HCT116 (cell line): ENCODE data around the gene FRRS1.

ENCODE experiments used
- CEBPB ChIP-seq: IDR thresholded peaks from 2 replicates; pipeline ENCODE4 v1.6.1; 2012; ENCODE audit warnings: low read depth
- ELF1 ChIP-seq: IDR thresholded peaks from 2 replicates; pipeline ENCODE4 v1.6.1; 2012; ENCODE audit warnings: low read depth, borderline replicate concordance
- EZH2phosphoT487 ChIP-seq: fragments of 200-600 bp; IDR thresholded peaks from 2 replicates; pipeline ENCODE4 v1.6.1; 2018; ENCODE audit warnings: antibody characterized with exemption, borderline replicate concordance
- JUND ChIP-seq: IDR thresholded peaks from 2 replicates; pipeline ENCODE4 v1.6.1; 2012
- POLR2A ChIP-seq: IDR thresholded peaks from 2 replicates; pipeline ENCODE4 v1.7.0; 2011; ENCODE audit warnings: borderline replicate concordance; ENCODE audit not compliant: insufficient read depth, insufficient read length; ENCODE audit errors: extremely low read depth
- RAD21 ChIP-seq: IDR thresholded peaks from 2 replicates; pipeline ENCODE4 v1.6.1; 2012; ENCODE audit warnings: low read depth, mild to moderate bottlenecking
- SP1 ChIP-seq: IDR thresholded peaks from 2 replicates; pipeline ENCODE4 v1.6.1; 2012; ENCODE audit warnings: low read depth
- TCF7L2 ChIP-seq: IDR thresholded peaks from 2 replicates; pipeline ENCODE4 v1.7.0; 2011; ENCODE audit warnings: borderline replicate concordance, inconsistent platforms; ENCODE audit not compliant: insufficient read depth, insufficient read length; ENCODE audit errors: extremely low read depth
- ZNF274 ChIP-seq: fragments of 200-500 bp; sonication (Bioruptor generic); IDR thresholded peaks from 2 replicates; pipeline ENCODE4 v1.6.1; 2014; ENCODE audit warnings: mild to moderate bottlenecking, low read depth, low read length, inconsistent platforms
- TF ChIP-seq, protein P1 (sequence below), 3 experiments: fragments of 200-600 bp in 1 of 3; sonication (generic) in 1 of 3; IDR thresholded peaks in 2 of 3; conservative IDR thresholded peaks in 1 of 3; 2 replicates each; pipeline ENCODE4 v1.5.1; 2012 to 2017; ENCODE audit warnings: low read depth in 2 of 3, low read length in 2 of 3, antibody characterized with exemption in 1 of 3, borderline replicate concordance in 1 of 3, control low read depth in 1 of 3, mild to moderate bottlenecking in 1 of 3, mixed read lengths in 1 of 3, mixed run types in 1 of 3, moderate library complexity in 1 of 3; ENCODE audit not compliant: insufficient read depth in 1 of 3

DNA sequence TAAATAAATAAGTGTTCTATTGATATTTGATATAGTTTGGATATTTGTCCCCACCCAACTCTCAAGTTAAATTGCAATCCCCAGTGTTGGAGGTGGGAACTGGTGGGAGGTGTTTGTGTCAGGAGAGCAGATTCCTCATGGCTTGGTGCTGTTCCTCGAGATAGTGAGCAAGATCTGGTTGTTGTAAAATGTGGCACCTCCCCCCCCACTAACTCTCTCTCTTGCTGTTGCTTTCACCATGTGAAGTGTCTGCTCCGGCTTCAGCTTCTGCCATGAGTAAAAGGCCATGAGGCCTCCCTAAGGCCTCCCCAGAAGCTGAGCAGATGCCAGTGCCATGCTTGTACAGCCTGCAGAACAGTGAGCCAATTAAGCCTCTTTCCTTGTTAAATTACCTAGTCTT lies 20.8 kb downstream of the FRRS1 start:
- TF ChIP-seq ELF1, result no peak
- TF ChIP-seq CEBPB, result no peak
- TF ChIP-seq ZNF274, result no peak
- TF ChIP-seq SP1, result no peak
- TF ChIP-seq RAD21, result no peak
- TF ChIP-seq EZH2phosphoT487, result no peak
- no peak for TF ChIP-seq POLR2A
- TF ChIP-seq, protein P1, sequence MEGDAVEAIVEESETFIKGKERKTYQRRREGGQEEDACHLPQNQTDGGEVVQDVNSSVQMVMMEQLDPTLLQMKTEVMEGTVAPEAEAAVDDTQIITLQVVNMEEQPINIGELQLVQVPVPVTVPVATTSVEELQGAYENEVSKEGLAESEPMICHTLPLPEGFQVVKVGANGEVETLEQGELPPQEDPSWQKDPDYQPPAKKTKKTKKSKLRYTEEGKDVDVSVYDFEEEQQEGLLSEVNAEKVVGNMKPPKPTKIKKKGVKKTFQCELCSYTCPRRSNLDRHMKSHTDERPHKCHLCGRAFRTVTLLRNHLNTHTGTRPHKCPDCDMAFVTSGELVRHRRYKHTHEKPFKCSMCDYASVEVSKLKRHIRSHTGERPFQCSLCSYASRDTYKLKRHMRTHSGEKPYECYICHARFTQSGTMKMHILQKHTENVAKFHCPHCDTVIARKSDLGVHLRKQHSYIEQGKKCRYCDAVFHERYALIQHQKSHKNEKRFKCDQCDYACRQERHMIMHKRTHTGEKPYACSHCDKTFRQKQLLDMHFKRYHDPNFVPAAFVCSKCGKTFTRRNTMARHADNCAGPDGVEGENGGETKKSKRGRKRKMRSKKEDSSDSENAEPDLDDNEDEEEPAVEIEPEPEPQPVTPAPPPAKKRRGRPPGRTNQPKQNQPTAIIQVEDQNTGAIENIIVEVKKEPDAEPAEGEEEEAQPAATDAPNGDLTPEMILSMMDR (IDR thresholded peaks at IDR 0.05 in 2 of 3, conservative IDR thresholded peaks at IDR 0.05 in 1 of 3; ENCODE audit: borderline replicate concordance in 1 of 3, insufficient read depth in 1 of 3, low read depth in 2 of 3, low read length in 2 of 3), result no peak
- no peak for TF ChIP-seq TCF7L2
- TF ChIP-seq JUND, result no peak
